Measurements from ENCODE around the gene TYW3.

DNA sequence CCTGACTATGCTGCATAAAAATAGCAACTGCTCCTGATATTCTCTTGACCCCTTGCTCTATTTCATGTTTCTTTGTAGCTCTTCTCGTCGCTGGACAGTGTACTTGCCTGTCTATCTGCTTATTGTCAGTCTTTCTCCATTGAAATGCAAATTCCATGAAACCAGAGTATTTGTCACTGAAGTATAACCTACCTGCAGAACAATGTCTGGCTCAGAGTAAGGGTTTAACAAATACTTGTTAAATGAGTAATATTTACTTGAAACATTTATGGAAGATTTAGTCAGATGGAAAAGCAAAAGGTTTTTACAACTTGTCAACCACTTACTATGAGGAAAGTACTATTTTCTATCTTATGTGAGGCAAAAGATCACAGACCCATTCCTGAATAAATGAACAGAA, 39.5 kb upstream of the TYW3 start:
- TF ChIP-seq POLR2A (IDR thresholded peaks at IDR 0.05; ENCODE audit: low read length) (no peak), GATA1 (IDR thresholded peaks at IDR 0.05; ENCODE audit: low read depth, low read length) (no peak)
